MM.1S (cell line): ENCODE measurements around the gene RABGAP1L.

Source experiments
- CTCF ChIP-seq: fragments of 300-600 bp; sonication (generic); IDR thresholded peaks from 2 replicates; pipeline ENCODE4 v1.5.1; 2016; ENCODE audit warnings: antibody characterized with exemption, low read length, mixed read lengths
- EZH2 ChIP-seq: fragments of 300-600 bp; sonication (generic); optimal IDR thresholded peaks from 2 replicates; pipeline ENCODE3; 2017; ENCODE audit warnings: low read depth, mild to moderate bottlenecking, antibody characterized with exemption, low read length, mixed read lengths

DNA sequence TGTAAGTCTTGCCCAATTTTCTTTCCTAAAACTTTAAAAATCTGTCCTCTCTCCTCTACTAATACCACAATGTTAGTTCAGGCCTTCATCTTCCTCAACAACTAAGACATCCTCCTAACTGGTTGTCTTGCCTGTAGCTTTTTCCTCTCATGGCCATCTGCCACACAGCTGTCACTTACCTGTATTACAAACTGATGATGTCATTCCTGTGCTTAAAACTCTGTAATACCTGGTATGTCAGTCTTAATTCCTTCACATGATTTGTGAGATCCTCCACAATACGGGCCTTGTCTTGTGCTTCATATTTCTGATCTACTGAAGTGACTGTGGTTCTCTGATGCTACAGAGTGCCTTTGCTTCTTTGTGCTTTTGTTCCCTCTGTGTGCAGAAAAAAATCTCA lies 854.1 kb downstream of the RABGAP1L start:
- TF ChIP-seq CTCF: no peak
- no peak for TF ChIP-seq EZH2
